ENCODE measurements around the gene KIF1B.

KIF1B gene

DNA sequence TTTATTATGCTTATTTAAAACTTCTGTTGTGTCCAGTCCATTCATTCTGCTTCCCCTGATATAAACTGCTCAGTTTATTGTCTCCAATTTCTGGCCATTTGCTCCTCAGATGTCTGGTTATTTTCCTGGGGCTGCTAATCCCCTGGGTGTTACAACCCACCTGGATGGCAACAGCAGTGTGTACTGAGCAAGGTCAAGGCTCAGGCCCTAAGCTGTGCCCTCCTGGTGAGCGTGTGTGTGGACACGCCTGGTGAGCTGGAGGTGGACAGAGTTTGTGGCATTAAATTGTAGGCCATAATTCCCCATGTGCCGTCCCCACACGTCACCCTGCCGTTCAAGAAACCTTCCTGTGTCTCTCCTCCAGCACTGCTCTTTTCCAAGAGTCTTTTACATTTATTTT is 18.1 kb upstream of the KIF1B start:
- no peak overlapping the region for H3K4me2 ChIP-seq (ENCODE audit: low read depth, low read length)
- no peaks in the 10 kb centered on the region for H3K79me2 ChIP-seq (ENCODE audit: low read length)
- no peak for DNase-seq
- H3K36me3 ChIP-seq (replicated peaks; ENCODE audit: insufficient read depth, low read length) = no peaks in the 10 kb centered on the region
- H3K4me3 ChIP-seq (ENCODE audit: low read length) = no peak overlapping the region
- H3K9me3 ChIP-seq (replicated peaks; ENCODE audit: insufficient read depth, low read length) = no peaks in the 10 kb centered on the region
- no peak overlapping the region for H3K27ac ChIP-seq (ENCODE audit: low read length)
- H3F3A ChIP-seq (ENCODE audit: insufficient read depth, low read length) = peaks cover 24% of the 10 kb centered on the region
- H3K9ac ChIP-seq (ENCODE audit: low read length) = no peak overlapping the region
- H3K9me2 ChIP-seq (replicated peaks; ENCODE audit: insufficient read depth, low read length) = no peaks in the 10 kb centered on the region
- TF ChIP-seq, protein P1, sequence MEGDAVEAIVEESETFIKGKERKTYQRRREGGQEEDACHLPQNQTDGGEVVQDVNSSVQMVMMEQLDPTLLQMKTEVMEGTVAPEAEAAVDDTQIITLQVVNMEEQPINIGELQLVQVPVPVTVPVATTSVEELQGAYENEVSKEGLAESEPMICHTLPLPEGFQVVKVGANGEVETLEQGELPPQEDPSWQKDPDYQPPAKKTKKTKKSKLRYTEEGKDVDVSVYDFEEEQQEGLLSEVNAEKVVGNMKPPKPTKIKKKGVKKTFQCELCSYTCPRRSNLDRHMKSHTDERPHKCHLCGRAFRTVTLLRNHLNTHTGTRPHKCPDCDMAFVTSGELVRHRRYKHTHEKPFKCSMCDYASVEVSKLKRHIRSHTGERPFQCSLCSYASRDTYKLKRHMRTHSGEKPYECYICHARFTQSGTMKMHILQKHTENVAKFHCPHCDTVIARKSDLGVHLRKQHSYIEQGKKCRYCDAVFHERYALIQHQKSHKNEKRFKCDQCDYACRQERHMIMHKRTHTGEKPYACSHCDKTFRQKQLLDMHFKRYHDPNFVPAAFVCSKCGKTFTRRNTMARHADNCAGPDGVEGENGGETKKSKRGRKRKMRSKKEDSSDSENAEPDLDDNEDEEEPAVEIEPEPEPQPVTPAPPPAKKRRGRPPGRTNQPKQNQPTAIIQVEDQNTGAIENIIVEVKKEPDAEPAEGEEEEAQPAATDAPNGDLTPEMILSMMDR (IDR thresholded peaks at IDR 0.05; ENCODE audit: low read length) = no peak
- TF ChIP-seq EZH2phosphoT487 (IDR thresholded peaks at IDR 0.05; ENCODE audit: low read length) (no peak), EZH2 (optimal IDR thresholded peaks at IDR 0.05; ENCODE audit: low read depth, low read length) (no peak)
- H2AFZ ChIP-seq (ENCODE audit: low read length) = no peak overlapping the region
- H3K4me1 ChIP-seq (ENCODE audit: low read length) = peaks cover 32% of the 10 kb centered on the region
- H3K27me3 ChIP-seq (replicated peaks; ENCODE audit: insufficient read depth, low read length) = no peaks in the 10 kb centered on the region
- H4K20me1 ChIP-seq (ENCODE audit: insufficient read depth, low read length) = no peaks in the 10 kb centered on the region

DNA sequence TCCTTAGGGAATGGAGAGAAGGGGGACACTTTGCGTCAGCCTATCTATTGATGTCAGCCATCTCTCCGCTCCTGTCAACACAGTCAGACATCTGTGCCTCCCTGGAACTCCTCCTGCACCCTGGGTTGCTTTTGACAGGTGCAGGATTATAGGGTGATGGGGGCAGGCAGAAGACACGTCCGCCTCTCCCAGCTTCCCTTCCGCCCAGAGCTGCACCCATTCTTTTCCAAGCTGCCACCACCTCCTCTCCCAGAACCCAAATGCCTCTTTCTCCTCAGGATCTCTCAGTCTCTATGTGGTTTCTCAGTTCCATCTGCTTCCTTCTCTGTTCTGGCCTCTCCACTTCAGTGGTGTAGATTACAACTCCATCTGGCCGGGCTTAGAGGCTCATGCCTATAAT is 17.1 kb upstream of the KIF1B start:
- TF ChIP-seq EZH2phosphoT487 (IDR thresholded peaks at IDR 0.05; ENCODE audit: low read length) (no peak), EZH2 (optimal IDR thresholded peaks at IDR 0.05; ENCODE audit: low read depth, low read length) (no peak)
- TF ChIP-seq, protein P1 (IDR thresholded peaks at IDR 0.05; ENCODE audit: low read length) = no peak
- Histone ChIP-seq H3K79me2 (ENCODE audit: low read length) (no peaks in the 10 kb centered on the region), H4K20me1 (ENCODE audit: insufficient read depth, low read length) (no peaks in the 10 kb centered on the region), H3K4me3 (ENCODE audit: low read length) (no peak overlapping the region), H3F3A (ENCODE audit: insufficient read depth, low read length) (peaks cover 24% of the 10 kb centered on the region), H3K9ac (ENCODE audit: low read length) (no peak overlapping the region), H3K27me3 (replicated peaks; ENCODE audit: insufficient read depth, low read length) (no peaks in the 10 kb centered on the region), H3K4me2 (ENCODE audit: low read depth, low read length) (no peak overlapping the region), H3K9me2 (replicated peaks; ENCODE audit: insufficient read depth, low read length) (no peaks in the 10 kb centered on the region), H3K27ac (ENCODE audit: low read length) (no peak overlapping the region), H3K9me3 (replicated peaks; ENCODE audit: insufficient read depth, low read length) (no peaks in the 10 kb centered on the region), H3K36me3 (replicated peaks; ENCODE audit: insufficient read depth, low read length) (no peaks in the 10 kb centered on the region), H3K4me1 (ENCODE audit: low read length) (peaks cover 38% of the 10 kb centered on the region), H2AFZ (ENCODE audit: low read length) (no peak overlapping the region)
- no peak for DNase-seq

DNA sequence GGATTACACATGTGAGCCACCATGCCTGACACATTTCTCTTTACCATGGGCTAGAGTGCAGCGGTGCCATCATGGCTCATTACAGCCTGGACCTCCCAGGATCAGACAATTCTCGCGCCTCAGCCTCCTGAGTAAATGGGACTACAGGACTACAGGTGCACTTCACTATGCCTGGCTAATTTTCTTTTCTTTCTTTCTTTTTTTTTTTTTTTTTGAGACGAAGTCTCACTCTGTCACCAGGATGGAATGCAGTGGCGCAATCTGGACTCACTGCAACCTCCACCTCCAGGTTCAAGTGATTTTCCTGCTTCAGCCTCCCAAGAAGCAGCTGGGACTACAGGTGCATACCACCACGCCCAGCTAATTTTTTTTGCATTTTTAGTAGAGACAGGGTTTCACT is 14.8 kb upstream of the KIF1B start:
- TF ChIP-seq EZH2phosphoT487 (IDR thresholded peaks at IDR 0.05; ENCODE audit: low read length) = no peak
- no peak for TF ChIP-seq EZH2 (optimal IDR thresholded peaks at IDR 0.05; ENCODE audit: low read depth, low read length)
- TF ChIP-seq, protein P1 (IDR thresholded peaks at IDR 0.05; ENCODE audit: low read length) = no peak
- Histone ChIP-seq H3K9me2 (replicated peaks; ENCODE audit: insufficient read depth, low read length) (no peaks in the 10 kb centered on the region), H3K79me2 (ENCODE audit: low read length) (no peaks in the 10 kb centered on the region), H3K9me3 (replicated peaks; ENCODE audit: insufficient read depth, low read length) (no peaks in the 10 kb centered on the region), H3K4me2 (ENCODE audit: low read depth, low read length) (no peak overlapping the region), H2AFZ (ENCODE audit: low read length) (no peak overlapping the region), H3K27ac (ENCODE audit: low read length) (no peak overlapping the region), H3F3A (ENCODE audit: insufficient read depth, low read length) (peaks cover 12% of the 10 kb centered on the region), H3K4me3 (ENCODE audit: low read length) (no peak overlapping the region), H3K27me3 (replicated peaks; ENCODE audit: insufficient read depth, low read length) (no peaks in the 10 kb centered on the region), H3K9ac (ENCODE audit: low read length) (no peak overlapping the region), H3K36me3 (replicated peaks; ENCODE audit: insufficient read depth, low read length) (no peaks in the 10 kb centered on the region), H4K20me1 (ENCODE audit: insufficient read depth, low read length) (no peaks in the 10 kb centered on the region), H3K4me1 (ENCODE audit: low read length) (peaks cover 32% of the 10 kb centered on the region)
- no peak for DNase-seq

Measured in MM.1S (cell line).